K562 (cell line): ENCODE results near the gene LASP1. TPM values are rescaled to one million over a fixed set of nuclear protein-coding genes. Genes with fewer than 3 reads are reported as not detected.

Experiments used
- ATAC-seq: fragments of 200-7000 bp; cut with Tn5 transposase; 3 replicates; pipeline ENCODE4 v1.9.1; 2020; ENCODE audit warnings: moderate library complexity
- BruUV-seq: library from RNA; stranded (reverse); fragments of 400-500 nt; replicated peaks from 2 replicates; lab custom pipeline; 2021; lab: Mats Ljungman, UMichigan
- CTCF ChIA-PET: fragments of 300-600 bp; formaldehyde crosslinking; extraction: SDS; loops from one replicate; lab custom pipeline; 2021; ENCODE audit warnings: low intra/inter-chr PET ratio; lab: Yijun Ruan, JAX
- POLR2A ChIA-PET: fragments of 300-600, 350-650 bp; sonication (Branson Sonifier 250); formaldehyde crosslinking; extraction: SDS; loops from one replicate; lab custom pipeline; 2021; ENCODE audit warnings: antibody characterized with exemption, inconsistent platforms; lab: Yijun Ruan, JAX
- DNase-seq, 4 experiments: peaks; one replicate each; pipeline versions ENCODE4 v3.0.0 to v3.0.0-alpha.2; 2011 to 2018; ENCODE audit warnings: low spot score in 3 of 4, mixed read lengths in 3 of 4; ENCODE audit errors: extremely low read depth in 1 of 4
- FAIRE-seq: peaks from 2 replicates; lab custom pipeline; 2011; peaks lifted over from hg19 to GRCh38; lab: Jason Lieb, UNC
- H2AFZ ChIP-seq: 2 replicates; pipeline ENCODE4 v1.6.0; 2011; ENCODE audit warnings: low read depth, low read length, control low read depth, inconsistent platforms
- H3K27ac ChIP-seq: fragments of 200-600 bp; 3 replicates; pipeline ENCODE4 v1.8.0; 2011; ENCODE audit warnings: low read depth, mild to moderate bottlenecking, control low read depth, inconsistent platforms, low read length, moderate library complexity, mixed read lengths; ENCODE audit errors: extremely low read depth
- H3K27me3 ChIP-seq, 2 experiments: fragments of 300-600 bp in 1 of 2; 2 replicates in 1 of 2; 3 replicates in 1 of 2; pipeline versions ENCODE4 v1.6.0 to v1.8.0; 2011; ENCODE audit warnings: inconsistent platforms in 2 of 2, low read length in 2 of 2, mild to moderate bottlenecking in 1 of 2, mixed read lengths in 1 of 2, moderate library complexity in 1 of 2; ENCODE audit not compliant: control insufficient read depth in 2 of 2, insufficient read depth in 2 of 2
- H3K36me3 ChIP-seq: fragments of 300-600 bp; 3 replicates; pipeline ENCODE4 v1.8.0; 2011; ENCODE audit warnings: mild to moderate bottlenecking, low read length, inconsistent platforms; ENCODE audit not compliant: control insufficient read depth, insufficient read depth
- H3K4me1 ChIP-seq, 2 experiments: fragments of 200-600 bp in 1 of 2; replicated peaks in 1 of 2; 2 replicates in 1 of 2; 3 replicates in 1 of 2; pipeline versions ENCODE4 v1.5.1 to v1.8.0; 2011; ENCODE audit warnings: inconsistent platforms in 2 of 2, low read length in 2 of 2, mild to moderate bottlenecking in 1 of 2, mixed read lengths in 1 of 2, moderate library complexity in 1 of 2; ENCODE audit not compliant: control insufficient read depth in 2 of 2, insufficient read depth in 2 of 2
- H3K4me2 ChIP-seq: 2 replicates; pipeline ENCODE4 v1.6.1; 2011; ENCODE audit warnings: low read length, control low read depth, inconsistent platforms, mixed read lengths; ENCODE audit not compliant: insufficient read depth
- H3K4me3 ChIP-seq: fragments of 200-600 bp; sonication (generic), shearing (Covaris generic); 2 replicates; pipeline ENCODE4 v1.5.1; 2016; ENCODE audit warnings: control low read depth, inconsistent platforms
- H3K79me2 ChIP-seq: fragments of 200-600 bp; 3 replicates; pipeline ENCODE4 v1.8.0; 2011; ENCODE audit warnings: low read length, inconsistent platforms; ENCODE audit not compliant: control insufficient read depth, insufficient read depth
- H3K9ac ChIP-seq, 2 experiments: 2 replicates each; pipeline versions ENCODE4 v1.6.0 to v1.6.1; 2011; ENCODE audit warnings: low read depth in 2 of 2, low read length in 2 of 2, control low read depth in 1 of 2, inconsistent platforms in 1 of 2, mild to moderate bottlenecking in 1 of 2, mixed read lengths in 1 of 2; ENCODE audit not compliant: insufficient read depth in 1 of 2
- H3K9me1 ChIP-seq: one replicate; pipeline ENCODE4 v1.6.0; 2011; ENCODE audit warnings: inconsistent platforms, mild to moderate bottlenecking, low read length, moderate library complexity; ENCODE audit not compliant: control insufficient read depth, insufficient read depth
- H3K9me3 ChIP-seq: replicated peaks from 2 replicates; pipeline ENCODE4 v1.5.1; 2011; ENCODE audit warnings: low read depth, low read length, inconsistent platforms; ENCODE audit not compliant: control insufficient read depth, insufficient read depth
- H4K20me1 ChIP-seq: replicated peaks from 2 replicates; pipeline ENCODE4 v1.6.1; 2011; ENCODE audit warnings: low read length, inconsistent platforms, mixed read lengths; ENCODE audit not compliant: control insufficient read depth, insufficient read depth
- FOXM1 ChIP-seq, 2 experiments: fragments of 450-650 bp in 1 of 2; sonication (generic) in 1 of 2; formaldehyde crosslinking in 1 of 2; IDR thresholded peaks; 2 replicates each; pipeline versions ENCODE4 v1.6.1 to v1.9.0; 2017 to 2022; ENCODE audit warnings: low read depth in 2 of 2, mild to moderate bottlenecking in 2 of 2, missing genetic modification reagents in 1 of 2, moderate library complexity in 1 of 2
- HEY1 ChIP-seq: fragments of 250-450 bp; sonication (Bioruptor Pico); IDR thresholded peaks from 2 replicates; pipeline ENCODE4 v1.5.0; 2020; ENCODE audit warnings: mild to moderate bottlenecking, moderate library complexity, borderline replicate concordance
- ILK ChIP-seq: fragments of 450-650 bp; IDR thresholded peaks from 2 replicates; pipeline ENCODE4 v1.6.1; 2016; ENCODE audit warnings: missing genetic modification characterization, low read depth, mild to moderate bottlenecking, missing compliant biosample characterization, moderate library complexity, borderline replicate concordance
- MAZ ChIP-seq, 2 experiments: fragments of 450-650 bp in 1 of 2; sonication (generic) in 1 of 2; formaldehyde crosslinking; IDR thresholded peaks in 1 of 2; conservative IDR thresholded peaks in 1 of 2; 2 replicates each; pipeline versions ENCODE4 v1.4.0 to v1.5.0; 2020; ENCODE audit warnings: mild to moderate bottlenecking in 1 of 2, missing genetic modification reagents in 1 of 2
- SIN3A ChIP-seq, 2 experiments: fragments of 150-350 bp in 1 of 2; IDR thresholded peaks; 2 replicates each; pipeline ENCODE4 v1.6.1; 2011 to 2016; ENCODE audit warnings: borderline replicate concordance in 2 of 2, low read depth in 2 of 2, low read length in 2 of 2, mild to moderate bottlenecking in 2 of 2, moderate library complexity in 2 of 2; ENCODE audit not compliant: control insufficient read depth in 1 of 2
- ZKSCAN3 ChIP-seq: fragments of 250-450 bp; sonication (Bioruptor Pico); IDR thresholded peaks from 2 replicates; pipeline ENCODE4 v1.4.0; 2020
- ZNF197 ChIP-seq: fragments of 200-800 bp; sonication (Bioruptor generic); IDR thresholded peaks from 2 replicates; pipeline ENCODE4 v1.6.1; 2016; ENCODE audit warnings: low read depth, missing genetic modification characterization, missing compliant biosample characterization
- ZZZ3 ChIP-seq: fragments of 450-650 bp; IDR thresholded peaks from 2 replicates; pipeline ENCODE4 v1.6.1; 2016; ENCODE audit warnings: antibody characterized with exemption, mild to moderate bottlenecking, moderate library complexity
- WGBS: fragments of 100-300 bp; shearing (Covaris generic); methylation state at CpG from one replicate; pipeline ENCODE4 v1.1.6; 2016; ENCODE audit warnings: low coverage, mixed read lengths; ENCODE audit not compliant: insufficient coverage; ENCODE audit errors: missing lambda C conversion rate; 5-methylcytosine and 5-hydroxymethylcytosine counted together
- in situ Hi-C: fragments of 300-500 bp; cut with MboI; formaldehyde crosslinking; loops from 4 replicates; pipeline ENCODE4 v1.15.0; 2018; ENCODE audit warnings: inconsistent platforms, mixed read lengths
- intact Hi-C: fragments of 100-400 bp; cut with micrococcal nuclease; formaldehyde crosslinking; loops from 2 replicates; pipeline ENCODE4 v1.14.2; 2022
- polyA plus RNA-seq, 8 experiments: library from polyadenylated mRNA; depleted of rRNA in 4 of 8; stranded (reverse) in 5 of 8; unstranded in 3 of 8; fragments of >200 nt; fragmentation: Nextera tagmentation in 2 of 8; fragmentation: Illumina TruSeq in 1 of 8; extraction: Ambion mirVana in 2 of 8; extraction: Trizol in 1 of 8; gene quantifications; 2 replicates each; pipeline versions ENCODE4 v1.2.1 to v1.2.3, GENCODE V29; 2011 to 2014; ENCODE audit warnings: inconsistent platforms in 1 of 8, missing spikeins in 1 of 8
- total RNA-seq, 7 experiments: library from RNA; depleted of rRNA in 6 of 7; stranded (reverse); fragments of >200 nt in 6 of 7; fragmentation: Illumina TruSeq in 2 of 7; extraction: Trizol in 2 of 7; gene quantifications; 2 replicates each; pipeline versions ENCODE4 v1.2.1 to v1.2.3, GENCODE V29; 2011 to 2021; ENCODE audit warnings: low replicate concordance in 1 of 7
- TF ChIP-seq, protein P1 (sequence below): fragments of 450-650 bp; IDR thresholded peaks from 2 replicates; pipeline ENCODE4 v1.6.1; 2016; ENCODE audit warnings: borderline replicate concordance
- TF ChIP-seq, protein P2 (sequence below), 2 experiments: fragments of 450-650 bp in 1 of 2; sonication (generic) in 1 of 2; formaldehyde crosslinking; conservative IDR thresholded peaks; 2 replicates each; pipeline versions ENCODE4 v1.4.0 to v1.8.1; 2020 to 2022; ENCODE audit warnings: mild to moderate bottlenecking in 1 of 2, missing genetic modification reagents in 1 of 2
- TF ChIP-seq, protein P3 (sequence below): IDR thresholded peaks from 2 replicates; pipeline ENCODE4 v1.6.1; 2011; ENCODE audit warnings: borderline replicate concordance, low read depth, mild to moderate bottlenecking, moderate library complexity, low read length; ENCODE audit not compliant: insufficient read depth, poor library complexity, severe bottlenecking

Gene LASP1
- total and polyA plus RNA-seq, 9 of the 15 experiments (the other 6 are each of a cell fraction or from before 2014, with no cell fraction given) = 23.0 to 125 (median 55.3) TPM

DNA sequence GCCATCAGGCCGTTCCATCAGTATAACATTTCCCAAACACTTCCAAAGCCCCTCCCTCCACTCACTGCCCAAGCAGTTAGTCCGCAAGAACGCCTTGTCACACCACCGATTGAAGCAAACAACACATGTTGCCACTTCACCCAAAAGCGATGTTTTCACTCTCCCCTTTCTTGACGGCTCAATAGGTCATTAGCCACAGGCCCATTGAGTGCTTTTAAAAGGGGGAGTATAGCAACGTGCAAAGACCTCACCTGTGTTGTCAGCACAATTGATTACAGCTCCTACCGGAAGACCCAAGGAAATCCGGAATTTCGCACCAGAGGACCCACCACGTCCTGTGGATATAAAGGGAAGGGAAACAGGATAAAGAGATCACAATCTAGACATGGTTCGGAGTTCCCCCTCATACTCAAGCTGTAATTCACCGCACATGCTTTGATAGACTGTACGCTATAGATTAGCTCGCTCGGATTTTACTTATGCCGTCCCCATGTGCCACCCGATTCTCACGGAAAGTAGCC is 17.0 kb upstream of the LASP1 start (continued):
- peak in 1 of 2 experiments; percentile 31; a peak in 1 of 4 replicates for TF ChIP-seq SIN3A (IDR thresholded peaks at IDR 0.05; ENCODE audit: borderline replicate concordance in 2 of 2, control insufficient read depth in 1 of 2, low read depth in 2 of 2, low read length in 2 of 2)
- TF ChIP-seq, protein P1, sequence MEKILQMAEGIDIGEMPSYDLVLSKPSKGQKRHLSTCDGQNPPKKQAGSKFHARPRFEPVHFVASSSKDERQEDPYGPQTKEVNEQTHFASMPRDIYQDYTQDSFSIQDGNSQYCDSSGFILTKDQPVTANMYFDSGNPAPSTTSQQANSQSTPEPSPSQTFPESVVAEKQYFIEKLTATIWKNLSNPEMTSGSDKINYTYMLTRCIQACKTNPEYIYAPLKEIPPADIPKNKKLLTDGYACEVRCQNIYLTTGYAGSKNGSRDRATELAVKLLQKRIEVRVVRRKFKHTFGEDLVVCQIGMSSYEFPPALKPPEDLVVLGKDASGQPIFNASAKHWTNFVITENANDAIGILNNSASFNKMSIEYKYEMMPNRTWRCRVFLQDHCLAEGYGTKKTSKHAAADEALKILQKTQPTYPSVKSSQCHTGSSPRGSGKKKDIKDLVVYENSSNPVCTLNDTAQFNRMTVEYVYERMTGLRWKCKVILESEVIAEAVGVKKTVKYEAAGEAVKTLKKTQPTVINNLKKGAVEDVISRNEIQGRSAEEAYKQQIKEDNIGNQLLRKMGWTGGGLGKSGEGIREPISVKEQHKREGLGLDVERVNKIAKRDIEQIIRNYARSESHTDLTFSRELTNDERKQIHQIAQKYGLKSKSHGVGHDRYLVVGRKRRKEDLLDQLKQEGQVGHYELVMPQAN = peak; percentile 51
- TF ChIP-seq, protein P2, sequence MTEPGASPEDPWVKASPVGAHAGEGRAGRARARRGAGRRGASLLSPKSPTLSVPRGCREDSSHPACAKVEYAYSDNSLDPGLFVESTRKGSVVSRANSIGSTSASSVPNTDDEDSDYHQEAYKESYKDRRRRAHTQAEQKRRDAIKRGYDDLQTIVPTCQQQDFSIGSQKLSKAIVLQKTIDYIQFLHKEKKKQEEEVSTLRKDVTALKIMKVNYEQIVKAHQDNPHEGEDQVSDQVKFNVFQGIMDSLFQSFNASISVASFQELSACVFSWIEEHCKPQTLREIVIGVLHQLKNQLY (CRISPR knock-in tag; conservative IDR thresholded peaks at IDR 0.05) = no peak

DNA sequence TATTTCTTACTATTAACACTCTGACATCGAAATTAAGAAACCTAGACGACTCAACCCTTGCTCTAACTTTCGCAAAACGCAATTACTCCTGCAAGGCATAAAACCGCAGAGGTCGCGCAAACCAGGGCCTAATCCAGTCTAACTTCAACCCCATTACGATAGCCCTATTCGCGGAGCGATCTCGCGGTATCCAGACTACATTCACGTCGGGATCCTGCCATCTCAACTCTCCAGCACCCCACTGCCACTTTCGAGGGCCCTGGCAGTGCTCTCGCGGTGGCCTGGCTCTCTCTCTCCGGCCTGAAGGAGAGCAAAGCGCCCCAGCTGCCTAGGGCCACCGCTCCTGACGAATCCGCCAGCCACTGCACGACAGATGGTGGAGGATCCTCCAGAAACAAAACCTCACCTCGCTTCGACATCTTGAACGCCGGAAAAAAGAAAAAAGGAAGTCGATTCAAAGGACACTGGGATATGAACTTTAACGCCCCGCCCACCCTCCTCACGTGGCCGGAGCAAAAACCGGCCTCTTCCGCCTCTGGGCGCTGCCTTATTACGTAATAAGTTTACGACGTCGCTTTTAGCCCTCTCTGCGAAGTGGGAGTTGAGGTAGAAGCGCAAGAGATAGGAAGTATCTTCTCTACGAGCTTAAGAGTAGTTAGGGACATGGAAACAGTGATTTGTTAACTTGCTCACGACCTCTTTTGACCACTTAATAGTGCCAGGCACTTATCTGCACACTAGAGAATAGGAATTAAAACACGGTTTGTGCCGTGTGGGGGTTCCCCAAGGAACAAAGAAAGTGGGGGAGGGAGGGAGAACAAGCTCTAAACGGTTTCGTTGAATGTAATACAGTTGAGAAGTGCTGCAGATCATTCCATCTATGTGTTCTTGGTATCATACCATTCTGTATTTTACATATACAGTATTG is 16.3 kb upstream of the LASP1 start, which contains the start of gene RPL23:
Gene RPL23, minus strand, starts transcription at position 430 of the 928 bp plus-strand sequence. Its CDS starts 11 bp downstream, at position 419.
- H2AFZ ChIP-seq = peak within 1 kb of the TSS; percentile 78
- peak within 1 kb of the TSS; percentile 99 for H3K4me2 ChIP-seq
- H3K27me3 ChIP-seq = no peaks in the 10 kb centered on the region
- in situ Hi-C loops = no loop called here
- DNase-seq = peak; percentile 85 to 99 (median 90)
- H3K4me3 ChIP-seq = peak within 1 kb of the TSS; percentile 82
- WGBS = under 1% methylated on average over 45 of the region's 48 CpGs
- peaks cover 5 to 18% of the 10 kb centered on the region in 2 experiments for H3K4me1 ChIP-seq
- TSS peak; percentile 99 for BruUV-seq
- ChIA-PET POLR2A (interaction anchor here (0.6 to 5.8 kb wide), 29 partner anchors 8 to 725 kb away, joined by 3 to 70 read pairs (median 4); partner anchors contain the start of genes CWC25, FBXL20, LASP1 and PSMB3), CTCF (no interaction called here)
- H4K20me1 ChIP-seq = peaks cover 32% of the 10 kb centered on the region
- H3K27ac ChIP-seq = peak within 1 kb of the TSS; percentile 93
- peak; percentile 87 for ATAC-seq
- intact Hi-C loops = loop anchor here (5.0 kb wide), 1 partner anchor 101 kb away; the partner anchor contains the start of gene PSMB3
- peaks cover 9% of the 10 kb centered on the region for H3K9me1 ChIP-seq
- H3K36me3 ChIP-seq = peaks cover 47% of the 10 kb centered on the region
- peak within 1 kb of the TSS; percentile 94 to 98 for H3K9ac ChIP-seq
- no peaks in the 10 kb centered on the region for H3K9me3 ChIP-seq
- FAIRE-seq = peak; percentile 97
- H3K79me2 ChIP-seq = peaks cover 51% of the 10 kb centered on the region
- TF ChIP-seq MAZ (CRISPR knock-in tag; conservative IDR thresholded peaks at IDR 0.05 in 1 of 2, IDR thresholded peaks at IDR 0.05 in 1 of 2) = peak; percentile 38 to 59; a peak in 2 of 4 replicates
- no peak for TF ChIP-seq FOXM1 (IDR thresholded peaks at IDR 0.05; ENCODE audit: low read depth)
- no peak for TF ChIP-seq FOXM1 (CRISPR knock-in tag; IDR thresholded peaks at IDR 0.05; ENCODE audit: low read depth)
- TF ChIP-seq, protein P3, sequence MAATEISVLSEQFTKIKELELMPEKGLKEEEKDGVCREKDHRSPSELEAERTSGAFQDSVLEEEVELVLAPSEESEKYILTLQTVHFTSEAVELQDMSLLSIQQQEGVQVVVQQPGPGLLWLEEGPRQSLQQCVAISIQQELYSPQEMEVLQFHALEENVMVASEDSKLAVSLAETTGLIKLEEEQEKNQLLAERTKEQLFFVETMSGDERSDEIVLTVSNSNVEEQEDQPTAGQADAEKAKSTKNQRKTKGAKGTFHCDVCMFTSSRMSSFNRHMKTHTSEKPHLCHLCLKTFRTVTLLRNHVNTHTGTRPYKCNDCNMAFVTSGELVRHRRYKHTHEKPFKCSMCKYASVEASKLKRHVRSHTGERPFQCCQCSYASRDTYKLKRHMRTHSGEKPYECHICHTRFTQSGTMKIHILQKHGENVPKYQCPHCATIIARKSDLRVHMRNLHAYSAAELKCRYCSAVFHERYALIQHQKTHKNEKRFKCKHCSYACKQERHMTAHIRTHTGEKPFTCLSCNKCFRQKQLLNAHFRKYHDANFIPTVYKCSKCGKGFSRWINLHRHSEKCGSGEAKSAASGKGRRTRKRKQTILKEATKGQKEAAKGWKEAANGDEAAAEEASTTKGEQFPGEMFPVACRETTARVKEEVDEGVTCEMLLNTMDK = no peak
- no peak for TF ChIP-seq ZKSCAN3 (CRISPR knock-in tag)
- no peak for TF ChIP-seq ILK (tag)
- no peak for TF ChIP-seq ZNF197
- TF ChIP-seq ZZZ3 = peak; percentile 98
- 0 out of 2 replicates have a peak, but pooled peaks have one; percentile 36 for TF ChIP-seq HEY1 (CRISPR knock-in tag)
